Uterus (tissue), 4 donors: ENCODE data around the gene CARMIL3. TPM values are rescaled to one million over a fixed set of nuclear protein-coding genes. Genes with fewer than 3 reads are reported as not detected.

Experiments
- DNase-seq, 2 donors: peaks; one replicate each; pipeline ENCODE4 v3.0.0-alpha.2; 2019 to 2020
- H3K27ac ChIP-seq, 2 donors: fragments of 200-600 bp; sonication (generic); 1 replicate in 1 of 2; 2 replicates in 1 of 2; pipeline ENCODE4 v1.5.1; 2016 to 2018
- H3K27me3 ChIP-seq, 2 donors: fragments of 200-600 bp; sonication (generic); one replicate each; pipeline ENCODE4 v1.5.1; 2018 to 2019; ENCODE audit warnings: control low read depth in 1 of 2
- H3K36me3 ChIP-seq, 2 donors: fragments of 200-600 bp; sonication (generic); one replicate each; pipeline ENCODE4 v1.5.1; 2019; ENCODE audit warnings: control low read depth in 1 of 2
- H3K4me1 ChIP-seq, 2 donors: fragments of 200-600 bp; sonication (generic); one replicate each; pipeline ENCODE4 v1.5.1; 2018 to 2019; ENCODE audit warnings: control low read depth in 1 of 2
- H3K4me3 ChIP-seq, 2 donors: fragments of 200-600 bp; sonication (generic); 1 replicate in 1 of 2; 2 replicates in 1 of 2; pipeline ENCODE4 v1.5.1; 2018 to 2019; ENCODE audit warnings: mild to moderate bottlenecking in 1 of 2
- H3K9me3 ChIP-seq, 2 donors: fragments of 200-600 bp; sonication (generic); one replicate each; pipeline ENCODE4 v1.5.1; 2019; ENCODE audit warnings: control low read depth in 1 of 2
- POLR2A ChIP-seq, 2 donors: fragments of 450-650 bp; IDR thresholded peaks; one replicate each; pipeline ENCODE4 v1.6.1; 2016; ENCODE audit warnings: antibody characterized with exemption in 2 of 2, mild to moderate bottlenecking in 1 of 2, moderate library complexity in 1 of 2
- intact Hi-C: fragments of 100-400 bp; cut with DNase I; formaldehyde crosslinking; loops from one replicate; pipeline ENCODE4 v1.15.1; 2023; ENCODE audit warnings: low total_unique reads
- total RNA-seq, 4 donors: library from RNA; depleted of rRNA in 3 of 4; stranded (reverse); fragments of >200 nt in 3 of 4; gene quantifications; one replicate each; pipeline versions ENCODE4 v1.1.0 to v1.2.4, GENCODE V29; 2014 to 2023
- TF ChIP-seq, protein P1 (sequence below), 4 experiments: fragments of 200-600 bp in 2 of 4; fragments of 450-650 bp in 2 of 4; sonication (generic) in 2 of 4; IDR thresholded peaks; one replicate each; pipeline ENCODE4 v1.5.1; 2016 to 2019; ENCODE audit warnings: antibody characterized with exemption in 4 of 4, mild to moderate bottlenecking in 2 of 4, moderate library complexity in 1 of 4
- donor health status: DM: yes; HTN: yes; CAD: no.

Gene CARMIL3
- total RNA-seq, 4 donors from 2014 or later: 0.21 to 0.48 TPM; not detected in 2

DNA sequence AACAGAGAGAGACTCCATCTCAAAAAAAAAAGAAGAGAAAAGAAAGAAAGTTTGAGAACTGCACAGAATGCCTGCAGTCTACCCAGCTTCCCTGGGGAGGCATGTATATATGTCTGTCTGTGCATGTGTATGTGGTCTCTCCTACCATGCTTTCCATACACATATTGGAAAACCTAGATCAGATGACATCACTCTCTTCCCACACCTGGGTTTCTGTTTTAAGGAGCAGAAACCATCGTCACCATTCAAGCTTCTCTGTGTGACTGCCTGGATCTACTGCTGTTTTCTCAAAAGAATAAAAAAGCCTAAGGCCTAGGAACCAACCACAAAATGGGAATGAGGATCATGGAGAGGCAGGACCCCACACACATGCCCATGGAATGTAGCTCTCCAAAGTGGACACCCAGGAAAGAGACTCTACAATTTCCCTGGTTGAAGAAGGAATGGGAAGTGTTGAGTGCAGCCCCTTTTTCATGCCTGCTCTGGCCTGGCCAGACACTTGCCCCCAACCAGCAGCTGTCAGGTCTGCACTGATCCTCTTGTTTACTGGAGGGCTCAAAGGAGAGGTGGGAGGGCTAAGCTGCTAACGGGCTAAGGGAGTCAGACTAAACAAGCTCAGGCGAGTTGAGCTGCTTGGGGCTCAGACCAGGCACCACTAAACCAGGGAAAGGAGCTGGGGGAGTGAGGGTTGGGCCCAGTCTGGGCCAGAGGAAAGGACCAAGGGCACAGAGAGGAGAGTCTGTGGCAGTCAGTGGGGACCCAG lies 34.6 kb downstream of the CARMIL3 start:
- intact Hi-C loops: no loop called here
- Histone ChIP-seq H3K9me3 (no peaks in the 10 kb centered on the region), H3K4me1 (no peaks in the 10 kb centered on the region), H3K4me3 (no peak overlapping the region), H3K27me3 (no peaks in the 10 kb centered on the region), H3K36me3 (no peaks in the 10 kb centered on the region), H3K27ac (no peak overlapping the region)
- no peak for DNase-seq
- no peak for TF ChIP-seq POLR2A (IDR thresholded peaks at IDR 0.05)
- TF ChIP-seq, protein P1, sequence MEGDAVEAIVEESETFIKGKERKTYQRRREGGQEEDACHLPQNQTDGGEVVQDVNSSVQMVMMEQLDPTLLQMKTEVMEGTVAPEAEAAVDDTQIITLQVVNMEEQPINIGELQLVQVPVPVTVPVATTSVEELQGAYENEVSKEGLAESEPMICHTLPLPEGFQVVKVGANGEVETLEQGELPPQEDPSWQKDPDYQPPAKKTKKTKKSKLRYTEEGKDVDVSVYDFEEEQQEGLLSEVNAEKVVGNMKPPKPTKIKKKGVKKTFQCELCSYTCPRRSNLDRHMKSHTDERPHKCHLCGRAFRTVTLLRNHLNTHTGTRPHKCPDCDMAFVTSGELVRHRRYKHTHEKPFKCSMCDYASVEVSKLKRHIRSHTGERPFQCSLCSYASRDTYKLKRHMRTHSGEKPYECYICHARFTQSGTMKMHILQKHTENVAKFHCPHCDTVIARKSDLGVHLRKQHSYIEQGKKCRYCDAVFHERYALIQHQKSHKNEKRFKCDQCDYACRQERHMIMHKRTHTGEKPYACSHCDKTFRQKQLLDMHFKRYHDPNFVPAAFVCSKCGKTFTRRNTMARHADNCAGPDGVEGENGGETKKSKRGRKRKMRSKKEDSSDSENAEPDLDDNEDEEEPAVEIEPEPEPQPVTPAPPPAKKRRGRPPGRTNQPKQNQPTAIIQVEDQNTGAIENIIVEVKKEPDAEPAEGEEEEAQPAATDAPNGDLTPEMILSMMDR (IDR thresholded peaks at IDR 0.05): no peak

DNA sequence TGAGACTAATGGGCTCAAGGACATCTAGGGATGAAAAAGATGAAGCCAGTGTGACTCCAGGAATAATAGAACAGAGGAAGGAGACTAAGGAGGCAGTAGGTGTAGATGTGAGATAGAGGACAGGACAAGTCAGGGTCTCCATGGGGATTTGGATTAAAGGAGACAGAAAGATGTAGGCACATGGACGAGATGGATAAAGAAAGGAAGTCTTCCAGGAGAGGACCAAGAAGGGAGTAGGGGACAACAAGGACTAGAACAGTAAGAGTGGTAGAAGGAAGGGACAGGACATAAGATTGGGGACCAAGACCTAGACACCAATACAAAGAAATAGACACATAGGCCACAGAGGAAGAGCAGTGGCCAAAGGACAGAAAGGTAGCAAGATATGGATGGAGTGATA lies 35.2 kb downstream of the CARMIL3 start:
- no peak for DNase-seq
- H3K9me3 ChIP-seq: no peaks in the 10 kb centered on the region
- no peaks in the 10 kb centered on the region for H3K4me1 ChIP-seq
- H3K4me3 ChIP-seq: no peak overlapping the region
- intact Hi-C loops: no loop called here
- no peak for TF ChIP-seq POLR2A (IDR thresholded peaks at IDR 0.05)
- TF ChIP-seq, protein P1 (IDR thresholded peaks at IDR 0.05): no peak
- H3K27me3 ChIP-seq: no peaks in the 10 kb centered on the region
- no peak overlapping the region for H3K27ac ChIP-seq
- no peaks in the 10 kb centered on the region for H3K36me3 ChIP-seq

DNA sequence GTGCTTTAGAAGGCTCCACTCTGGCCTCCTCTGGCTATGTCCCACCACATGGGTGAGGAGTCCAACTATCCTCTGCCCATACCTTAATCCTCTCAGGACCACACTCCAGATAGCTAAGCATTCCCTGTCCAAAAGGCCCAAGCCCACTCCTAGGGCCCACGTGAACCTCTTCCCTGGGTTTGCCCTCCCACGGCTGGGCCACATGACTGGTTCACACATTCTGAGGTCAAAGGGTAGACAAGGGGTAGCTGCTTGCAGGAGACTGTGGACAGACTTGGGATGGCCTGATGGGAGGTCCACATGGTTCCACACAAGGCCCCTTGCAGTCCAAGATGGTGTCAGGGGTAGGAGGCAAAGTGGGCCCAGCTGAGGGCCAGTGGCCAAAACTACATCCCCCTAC lies 36.3 kb downstream of the CARMIL3 start:
- intact Hi-C loops: no loop called here
- Histone ChIP-seq H3K27ac (no peak overlapping the region), H3K4me1 (no peaks in the 10 kb centered on the region), H3K27me3 (no peaks in the 10 kb centered on the region), H3K36me3 (no peaks in the 10 kb centered on the region), H3K4me3 (no peak overlapping the region), H3K9me3 (no peaks in the 10 kb centered on the region)
- TF ChIP-seq, protein P1 (IDR thresholded peaks at IDR 0.05): no peak
- no peak for TF ChIP-seq POLR2A (IDR thresholded peaks at IDR 0.05)
- no peak for DNase-seq

DNA sequence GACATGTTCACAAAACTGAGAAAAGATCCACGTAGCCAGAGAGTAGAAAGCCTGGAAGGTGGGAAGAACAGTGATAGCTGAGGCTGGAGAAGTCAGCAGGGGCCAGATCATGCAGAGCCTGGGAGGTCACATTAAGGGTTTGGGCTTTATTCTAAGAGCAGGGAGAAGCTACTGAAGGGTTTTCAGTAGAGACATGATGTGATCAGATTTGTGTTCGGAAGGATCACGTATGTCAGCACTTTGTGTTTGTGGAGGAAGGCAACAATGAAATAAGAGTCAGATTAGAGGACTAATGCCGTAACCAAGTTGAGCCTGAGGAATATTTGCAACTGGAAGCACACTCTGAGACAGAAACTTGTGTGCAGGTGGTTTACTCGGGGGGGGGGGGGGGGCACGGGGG lies 38.1 kb downstream of the CARMIL3 start:
- intact Hi-C loops: loop anchor here (5.0 kb wide), 1 partner anchor 33 kb away; no protein-coding TSS in a partner anchor

DNA sequence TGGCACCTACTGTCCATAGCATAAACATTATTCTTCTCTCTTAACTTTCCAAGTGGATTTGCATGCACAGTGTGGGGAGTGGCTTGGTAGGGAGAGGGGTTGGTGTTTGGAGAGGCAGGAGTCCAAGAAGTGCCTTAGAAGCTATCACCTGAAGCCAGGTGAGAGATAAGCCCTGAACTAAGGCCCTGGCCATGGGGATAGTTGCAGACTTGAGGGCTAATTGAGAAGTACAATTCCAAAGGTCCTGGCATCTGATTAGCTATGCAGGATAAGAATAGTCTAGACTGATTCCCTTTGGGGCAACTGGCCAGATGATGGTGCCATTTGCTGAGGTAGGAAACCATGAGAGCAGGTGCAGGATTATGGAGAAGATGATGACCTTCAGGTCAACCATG lies 40.3 kb downstream of the CARMIL3 start:
- Histone ChIP-seq H3K9me3 (no peaks in the 10 kb centered on the region), H3K27me3 (no peaks in the 10 kb centered on the region), H3K4me1 (peaks cover 0 to 8% of the 10 kb centered on the region in 2 donors), H3K36me3 (no peaks in the 10 kb centered on the region), H3K4me3 (no peak overlapping the region), H3K27ac (no peak overlapping the region)
- no peak for TF ChIP-seq POLR2A (IDR thresholded peaks at IDR 0.05)
- TF ChIP-seq, protein P1 (IDR thresholded peaks at IDR 0.05): no peak
- DNase-seq: no peak
- intact Hi-C loops: loop anchor here (5.0 kb wide), 1 partner anchor 35 kb away; no protein-coding TSS in a partner anchor

More for the DNA sequence above, 38.1 kb downstream of the CARMIL3 start:
- Histone ChIP-seq H3K36me3 (no peaks in the 10 kb centered on the region), H3K27ac (no peak overlapping the region), H3K4me3 (no peak overlapping the region), H3K9me3 (no peaks in the 10 kb centered on the region), H3K4me1 (peaks cover 0 to under 1% of the 10 kb centered on the region in 2 donors), H3K27me3 (no peaks in the 10 kb centered on the region)
- no peak for DNase-seq
- TF ChIP-seq POLR2A (IDR thresholded peaks at IDR 0.05): no peak
- TF ChIP-seq, protein P1 (IDR thresholded peaks at IDR 0.05): no peak
